Left kidney (tissue), 2 donors: Measurements from ENCODE around the gene PRDX5. TPM values are rescaled to one million over a fixed set of nuclear protein-coding genes. Genes with fewer than 3 reads are reported as not detected.

Experiments
- DNase-seq: peaks from one replicate; pipeline ENCODE4 v3.0.0-alpha.2; 2013
- polyA plus RNA-seq: library from polyadenylated mRNA; unstranded; fragments of 120-200 nt; gene quantifications from one replicate; pipeline ENCODE4 v1.2.1, GENCODE V29; 2013; ENCODE audit not compliant: insufficient read length

Gene PRDX5
- polyA plus RNA-seq, 1 donor, result 148 TPM

DNA sequence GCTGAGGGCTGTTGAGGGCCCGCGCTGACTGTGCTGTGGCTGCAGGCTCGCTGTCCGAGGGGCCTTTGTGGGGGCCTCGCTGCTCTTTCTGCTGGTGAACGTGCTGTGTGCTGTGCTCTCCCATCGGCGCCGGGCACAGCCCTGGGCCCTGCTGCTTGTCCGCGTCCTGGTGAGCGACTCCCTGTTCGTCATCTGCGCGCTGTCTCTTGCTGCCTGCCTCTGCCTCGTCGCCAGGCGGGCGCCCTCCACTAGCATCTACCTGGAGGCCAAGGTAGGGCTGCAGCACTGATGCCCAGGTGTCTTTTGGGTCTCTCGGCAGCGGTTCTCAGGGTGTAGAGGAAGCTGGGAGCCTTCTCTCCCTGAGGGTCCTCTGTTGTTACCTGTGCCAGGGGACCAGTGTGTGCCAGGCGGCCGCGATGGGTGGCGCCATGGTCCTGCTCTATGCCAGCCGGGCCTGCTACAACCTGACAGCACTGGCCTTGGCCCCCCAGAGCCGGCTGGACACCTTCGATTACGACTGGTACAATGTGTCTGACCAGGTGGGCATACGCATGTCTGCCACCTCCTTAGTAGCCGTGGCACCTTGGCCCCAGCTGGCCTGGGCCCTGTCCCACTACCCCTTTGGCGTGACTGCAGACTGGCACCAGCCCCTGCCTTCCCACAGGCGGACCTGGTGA lies 30.1 kb upstream of the PRDX5 start:
- DNase-seq, result no peak

GRCh38 chr11:64288353-64288750 lies 29.6 kb upstream of the PRDX5 start:
- no peak for DNase-seq

DNA sequence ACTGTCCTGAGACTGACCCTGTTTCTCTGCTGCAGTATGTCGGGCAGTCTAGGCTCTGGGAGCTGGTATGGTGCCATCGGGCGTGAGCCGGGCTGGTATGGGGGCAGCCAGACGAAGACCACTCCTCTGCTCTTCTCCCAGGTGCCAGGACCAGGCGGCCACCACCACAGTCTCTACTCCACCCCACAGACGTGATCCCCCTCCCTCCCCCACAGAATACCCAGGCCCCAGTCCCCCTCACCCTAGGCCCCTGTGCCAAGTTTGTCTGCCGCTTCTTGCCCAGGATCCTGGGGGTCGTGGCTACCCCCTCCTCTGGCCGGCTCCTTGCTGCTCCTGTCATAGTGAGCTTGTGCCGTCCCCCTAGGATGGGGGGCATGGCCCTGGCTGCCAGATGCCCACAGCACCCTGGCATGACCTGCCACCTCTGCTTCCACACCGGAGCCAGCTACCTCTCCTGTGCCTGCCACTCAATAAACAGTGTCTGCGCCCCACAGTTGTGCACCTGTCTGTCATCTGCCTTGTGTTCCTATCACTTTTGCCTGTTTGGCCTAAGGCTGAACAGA lies 28.8 kb upstream of the PRDX5 start:
- DNase-seq, result no peak

GRCh38 chr11:64290352-64291261 lies 27.3 kb upstream of the PRDX5 start:
- no peak for DNase-seq

DNA sequence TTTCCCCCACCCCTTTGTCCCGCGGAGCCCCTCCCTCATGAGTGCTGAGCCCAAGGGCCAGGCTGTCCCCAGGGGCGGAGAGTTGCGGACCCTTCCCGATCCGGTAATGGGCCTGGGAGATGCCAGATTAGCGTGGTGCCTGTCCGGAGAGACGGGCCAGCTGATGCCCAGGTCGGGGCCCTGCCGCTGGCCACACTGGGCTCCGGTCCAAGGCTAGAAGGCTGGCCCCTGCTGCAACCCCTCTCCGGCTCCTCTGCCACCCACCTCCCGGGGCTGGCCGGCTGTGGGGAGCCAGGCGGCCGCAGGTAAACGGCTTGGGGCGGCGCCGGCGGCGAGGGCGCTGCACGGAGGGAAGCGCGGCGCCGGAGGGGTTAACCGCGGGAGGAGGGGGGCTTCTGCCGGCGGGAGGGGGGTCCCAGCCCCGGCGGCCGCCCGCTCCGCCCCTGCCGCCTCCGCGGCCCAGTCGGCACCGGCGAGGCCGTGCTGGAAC lies 26.6 kb upstream of the PRDX5 start, which contains the start of gene KCNK4:
Gene KCNK4, plus strand, starts transcription at position 41 of the 490 bp plus-strand sequence. CDS start 1,717 bp downstream, outside the sequence.
- DNase-seq, result no peak

DNA sequence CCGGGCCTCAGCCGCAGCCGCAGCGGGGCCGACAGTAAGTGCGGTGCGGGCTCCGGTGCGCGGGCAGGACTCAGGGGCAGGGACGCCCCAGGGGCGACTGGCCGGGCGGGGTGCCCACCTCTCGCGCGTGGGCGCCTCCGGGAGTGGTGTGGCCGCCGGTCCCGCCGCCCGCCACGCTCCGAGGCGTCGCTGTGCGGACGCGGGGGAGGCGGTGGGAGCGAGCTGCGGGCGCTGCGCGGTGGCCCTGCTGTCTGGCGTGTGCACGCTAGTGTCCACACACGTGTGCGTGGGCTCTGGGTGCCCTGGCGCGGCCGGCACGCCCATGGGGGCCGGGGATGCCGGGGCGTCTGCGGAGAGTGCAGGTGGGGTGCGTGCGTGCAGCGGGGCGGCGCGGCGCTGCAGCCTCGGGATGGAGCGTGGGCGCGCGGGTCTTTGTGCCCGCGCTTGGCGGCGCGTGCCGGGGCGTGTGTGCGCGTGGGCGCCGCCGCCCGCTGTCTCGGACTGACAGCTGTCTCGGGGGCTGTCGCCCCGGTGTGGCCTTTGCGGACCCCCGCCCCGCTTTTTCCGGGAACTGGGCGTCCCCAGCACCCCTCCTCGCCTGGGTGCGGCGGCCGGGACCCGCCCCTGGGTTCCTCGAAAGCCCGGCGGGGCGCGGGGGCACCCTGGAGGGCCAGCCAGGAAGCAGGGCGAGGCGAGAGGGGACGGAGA lies 26.0 kb upstream of the PRDX5 start:
- no peak for DNase-seq

GRCh38 chr11:64292460-64293254 lies 25.3 kb upstream of the PRDX5 start:
- DNase-seq, result no peak

DNA sequence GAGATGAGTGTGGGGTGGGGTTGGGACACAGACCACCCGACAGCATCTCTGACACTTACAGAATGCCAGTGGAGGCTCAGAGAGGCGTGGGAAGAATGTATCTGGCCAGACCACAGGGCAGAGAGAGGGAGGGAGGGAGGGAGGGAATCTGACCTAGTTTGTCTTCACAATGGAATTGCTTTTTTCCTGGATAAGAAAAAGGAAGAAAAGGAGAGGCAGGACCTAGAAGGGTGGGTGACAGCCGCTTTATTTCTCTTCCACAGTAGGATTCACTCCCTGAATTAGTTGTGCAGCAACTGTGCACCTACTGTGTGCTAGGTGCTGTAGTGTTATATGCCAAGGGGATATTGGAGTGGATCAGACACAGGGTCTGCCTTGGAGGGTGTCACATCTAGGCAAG lies 23.1 kb upstream of the PRDX5 start:
- DNase-seq, result no peak

DNA sequence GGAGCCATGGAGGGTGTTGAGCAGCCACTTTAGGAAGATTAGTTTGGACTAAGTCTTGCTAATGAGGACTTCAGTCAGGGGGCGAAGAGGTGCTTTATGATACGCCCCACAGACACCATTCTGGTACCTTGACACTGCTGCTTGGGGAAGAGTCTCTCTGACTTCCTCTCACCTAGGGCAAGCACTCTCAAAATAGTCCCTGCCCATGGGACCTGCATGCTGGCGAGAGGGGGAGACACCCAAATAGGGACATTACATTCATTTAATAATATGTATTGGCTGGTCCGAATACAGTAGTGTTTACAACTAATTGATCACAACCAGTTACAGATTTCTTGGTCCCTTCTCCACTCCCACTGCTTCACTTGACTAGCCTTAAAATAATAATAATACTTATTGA lies 22.2 kb upstream of the PRDX5 start:
- DNase-seq, result no peak

DNA sequence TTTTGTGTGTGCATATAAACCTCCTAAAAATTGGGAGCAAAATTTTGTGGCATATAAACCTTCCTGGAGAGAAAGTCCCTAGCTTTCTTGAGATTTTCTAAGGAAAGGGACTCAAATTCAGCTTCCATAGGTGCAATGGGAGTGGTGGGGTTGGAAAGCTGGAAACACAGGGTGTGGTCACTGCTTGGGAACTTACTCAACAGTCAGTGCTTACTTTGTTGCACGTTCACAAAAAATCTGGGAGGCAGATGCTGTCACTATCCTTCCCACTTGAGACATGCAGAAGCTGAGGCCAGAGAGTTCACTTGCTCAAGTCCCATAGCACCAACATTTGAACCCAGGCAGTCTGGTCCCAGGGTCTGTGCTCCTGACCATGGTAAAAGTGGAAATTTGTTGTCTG lies 21.7 kb upstream of the PRDX5 start:
- no peak for DNase-seq

DNA sequence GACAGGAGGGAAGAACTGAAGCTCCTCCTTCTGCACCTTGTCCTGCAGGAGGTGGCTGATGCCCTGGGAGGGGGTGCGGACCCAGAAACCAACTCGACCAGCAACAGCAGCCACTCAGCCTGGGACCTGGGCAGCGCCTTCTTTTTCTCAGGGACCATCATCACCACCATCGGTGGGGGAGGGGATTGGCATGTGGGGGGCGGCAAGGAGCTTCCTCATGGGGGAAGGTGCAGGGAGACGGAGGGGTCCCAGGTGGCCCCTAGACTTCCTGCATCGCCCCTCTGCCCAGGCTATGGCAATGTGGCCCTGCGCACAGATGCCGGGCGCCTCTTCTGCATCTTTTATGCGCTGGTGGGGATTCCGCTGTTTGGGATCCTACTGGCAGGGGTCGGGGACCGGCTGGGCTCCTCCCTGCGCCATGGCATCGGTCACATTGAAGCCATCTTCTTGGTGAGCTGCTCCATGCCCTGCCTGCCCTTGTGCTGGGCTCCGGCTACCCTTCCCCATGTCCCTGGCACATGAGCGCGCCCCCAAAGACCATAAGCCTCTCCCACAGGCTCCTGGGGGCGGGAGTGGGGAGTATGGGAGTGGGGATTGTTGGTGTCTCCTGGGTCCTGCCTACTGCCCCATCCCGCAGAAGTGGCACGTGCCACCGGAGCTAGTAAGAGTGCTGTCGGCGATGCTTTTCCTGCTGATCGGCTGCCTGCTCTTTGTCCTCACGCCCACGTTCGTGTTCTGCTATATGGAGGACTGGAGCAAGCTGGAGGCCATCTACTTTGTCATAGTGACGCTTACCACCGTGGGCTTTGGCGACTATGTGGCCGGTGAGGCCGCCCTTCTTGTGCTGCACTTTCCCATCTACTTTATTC lies 20.9 kb upstream of the PRDX5 start:
- DNase-seq, result no peak

DNA sequence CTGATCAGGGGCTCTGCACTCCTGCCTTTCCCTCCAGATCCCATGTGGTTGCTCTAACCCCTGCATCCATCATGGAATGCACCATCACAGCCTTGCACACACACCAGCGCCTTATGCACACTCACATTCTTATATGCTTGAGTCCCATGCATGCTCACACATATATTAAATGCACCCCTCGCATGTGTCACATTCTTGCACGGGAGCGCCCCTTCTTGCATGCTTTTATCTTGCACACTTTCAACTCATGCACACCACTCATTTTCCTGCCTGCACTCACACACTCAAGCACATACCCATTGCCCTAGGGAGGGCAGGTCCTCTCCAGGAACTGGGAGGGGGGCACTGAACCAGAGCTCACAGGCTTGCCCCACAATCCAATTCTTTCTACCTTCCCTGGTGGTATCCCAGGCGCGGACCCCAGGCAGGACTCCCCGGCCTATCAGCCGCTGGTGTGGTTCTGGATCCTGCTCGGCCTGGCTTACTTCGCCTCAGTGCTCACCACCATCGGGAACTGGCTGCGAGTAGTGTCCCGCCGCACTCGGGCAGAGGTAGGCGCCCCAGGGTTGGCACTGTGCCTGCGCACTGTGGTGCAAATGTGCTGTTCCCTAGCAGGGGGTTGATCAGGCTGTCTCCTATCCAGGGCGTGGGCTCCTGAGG lies 20.1 kb upstream of the PRDX5 start:
- DNase-seq, result no peak

DNA sequence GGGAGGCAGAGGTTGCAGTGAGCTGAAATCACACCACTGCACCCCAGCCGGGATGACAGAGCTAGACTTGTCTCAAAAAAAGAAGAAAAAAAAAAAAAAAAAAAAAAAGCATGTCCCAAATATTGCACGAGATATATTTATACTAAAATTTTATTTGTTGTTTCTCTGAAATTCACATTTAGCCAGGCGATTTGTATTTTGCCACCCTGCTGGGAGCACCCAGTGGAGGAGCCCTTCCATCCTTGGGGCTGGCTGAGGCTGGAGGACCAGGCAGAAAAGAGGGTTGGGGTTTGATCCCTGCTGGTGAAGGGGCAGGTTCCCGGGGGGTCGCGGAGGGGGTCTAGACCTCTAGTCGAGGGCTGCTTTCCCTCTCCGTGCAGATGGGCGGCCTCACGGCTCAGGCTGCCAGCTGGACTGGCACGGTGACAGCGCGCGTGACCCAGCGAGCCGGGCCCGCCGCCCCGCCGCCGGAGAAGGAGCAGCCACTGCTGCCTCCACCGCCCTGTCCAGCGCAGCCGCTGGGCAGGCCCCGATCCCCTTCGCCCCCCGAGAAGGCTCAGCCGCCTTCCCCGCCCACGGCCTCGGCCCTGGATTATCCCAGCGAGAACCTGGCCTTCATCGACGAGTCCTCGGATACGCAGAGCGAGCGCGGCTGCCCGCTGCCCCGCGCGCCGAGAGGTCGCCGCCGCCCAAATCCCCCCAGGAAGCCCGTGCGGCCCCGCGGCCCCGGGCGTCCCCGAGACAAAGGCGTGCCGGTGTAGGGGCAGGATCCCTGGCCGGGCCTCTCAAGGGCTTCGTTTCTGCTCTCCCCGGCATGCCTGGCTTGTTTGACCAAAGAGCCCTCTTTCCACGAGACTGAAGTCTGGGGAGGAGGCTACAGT lies 18.7 kb upstream of the PRDX5 start:
- no peak for DNase-seq

GRCh38 chr11:64299847-64300648 lies 17.9 kb upstream of the PRDX5 start, which contains the start of gene CATSPERZ:
CATSPERZ (plus strand) TSS chr11:64300358; CDS start chr11:64300411, 53 bp downstream.
- DNase-seq, result no peak

DNA sequence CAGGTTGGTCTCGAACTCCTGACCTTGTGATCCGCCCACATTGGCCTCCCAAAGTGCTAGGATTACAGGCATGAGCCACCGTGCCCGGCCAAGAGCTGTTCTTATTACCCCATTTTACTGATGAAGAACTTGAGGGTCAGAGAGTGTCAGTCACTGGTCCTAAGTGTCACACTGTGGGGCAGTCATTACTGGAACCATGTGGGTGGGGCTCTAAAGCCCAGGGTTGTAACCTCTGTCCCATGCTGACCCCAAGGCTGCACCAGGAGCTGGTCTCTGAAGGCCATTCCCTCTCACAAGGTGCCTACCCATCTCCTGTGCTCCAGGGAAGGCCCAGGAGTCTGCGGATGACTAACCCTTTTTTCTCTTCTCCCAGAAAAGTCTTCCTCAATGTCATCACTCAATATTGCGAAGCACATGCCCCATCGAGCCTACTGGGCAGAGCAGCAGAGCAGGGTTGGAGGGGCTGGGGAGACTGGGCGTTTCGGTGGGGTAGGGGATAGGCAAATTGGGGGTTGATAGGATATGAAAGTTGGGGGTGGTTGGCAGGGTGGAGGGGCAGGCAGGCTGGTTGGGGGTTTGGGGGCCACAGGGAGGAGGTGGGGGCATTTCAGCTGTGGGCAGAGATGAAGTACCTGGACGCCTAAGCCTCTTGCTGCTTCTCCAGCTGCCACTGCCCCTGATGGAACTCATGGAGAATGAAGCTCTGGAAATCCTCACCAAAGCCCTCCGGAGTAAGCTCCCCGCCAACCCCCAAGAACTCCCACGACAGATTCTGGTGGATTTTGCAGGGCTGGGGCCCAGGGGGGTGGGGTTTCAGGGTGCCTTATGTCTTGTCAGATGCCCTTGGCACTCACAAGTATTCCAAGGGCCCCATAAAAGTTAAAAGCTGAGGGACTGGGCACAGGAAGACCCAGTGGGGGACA lies 14.6 kb upstream of the PRDX5 start:
- DNase-seq, result no peak

DNA sequence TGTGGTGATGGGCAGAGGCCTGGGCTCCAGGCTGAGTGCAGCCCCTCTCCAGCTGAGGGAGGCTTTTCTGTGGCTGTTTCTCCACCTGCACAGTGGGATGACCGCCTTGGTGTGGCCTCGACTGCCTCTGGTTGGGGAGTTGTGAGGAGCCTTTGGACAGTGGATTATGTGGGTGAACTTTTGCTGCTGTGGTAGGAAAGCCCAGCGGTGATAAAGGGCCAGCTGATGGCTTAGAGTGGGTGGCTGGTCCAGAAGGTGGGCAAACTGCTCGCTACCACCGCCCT lies 13.9 kb upstream of the PRDX5 start:
- no peak for DNase-seq
